NT2/D1 (cell line): ENCODE results near the gene CERS4.

Source experiments
- DNase-seq: peaks from one replicate; pipeline ENCODE4 v3.0.0-alpha.2; 2011; ENCODE audit warnings: low read depth, low spot score
- H3K27me3 ChIP-seq: 2 replicates; pipeline ENCODE4 v1.6.0; 2011; ENCODE audit warnings: mild to moderate bottlenecking; ENCODE audit not compliant: insufficient read length, insufficient read depth
- H3K36me3 ChIP-seq: 2 replicates; pipeline ENCODE4 v1.6.1; 2011; ENCODE audit warnings: mild to moderate bottlenecking, low read length, mixed read lengths; ENCODE audit not compliant: insufficient read depth, insufficient read length
- H3K4me1 ChIP-seq: 2 replicates; pipeline ENCODE4 v1.5.1; 2011; ENCODE audit not compliant: insufficient read depth, insufficient read length
- H3K4me3 ChIP-seq: 2 replicates; pipeline ENCODE4 v1.5.1; 2011; ENCODE audit warnings: low read depth; ENCODE audit not compliant: insufficient read length
- H3K9ac ChIP-seq: 2 replicates; pipeline ENCODE4 v1.6.0; 2011; ENCODE audit warnings: low read depth; ENCODE audit not compliant: insufficient read length
- H3K9me3 ChIP-seq: 2 replicates; pipeline ENCODE4 v1.5.1; 2011; ENCODE audit warnings: mild to moderate bottlenecking, low read length; ENCODE audit not compliant: insufficient read depth
- SUZ12 ChIP-seq: IDR thresholded peaks from 2 replicates; pipeline ENCODE4 v1.6.1; 2011; ENCODE audit not compliant: insufficient read length, insufficient read depth; ENCODE audit errors: extremely low read depth
- YY1 ChIP-seq: IDR thresholded peaks from 2 replicates; pipeline ENCODE4 v1.6.1; 2011; ENCODE audit not compliant: insufficient read length, insufficient read depth
- ZNF274 ChIP-seq: IDR thresholded peaks from 2 replicates; pipeline ENCODE4 v1.6.1; 2011; ENCODE audit warnings: mild to moderate bottlenecking, low read depth, low read length

CERS4 gene

DNA sequence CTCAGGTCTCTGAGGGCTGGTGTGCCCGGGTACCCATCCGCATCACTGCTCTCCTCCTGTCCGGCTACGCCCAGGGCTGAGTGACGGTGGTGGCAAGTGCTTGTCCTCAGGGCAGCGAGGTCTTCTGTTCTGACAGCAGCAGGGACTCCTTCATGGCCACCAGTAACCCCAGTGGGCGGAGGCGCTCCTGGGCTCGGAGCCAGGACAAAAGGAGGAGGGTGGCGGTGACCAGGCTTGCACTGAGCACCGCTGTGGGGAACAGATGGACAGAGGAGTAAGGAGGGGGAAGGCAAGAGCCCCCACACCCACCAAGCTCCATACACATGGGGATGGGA is 93.2 kb downstream of the CERS4 start:
- no peak overlapping the region for H3K9ac ChIP-seq
- no peaks in the 10 kb centered on the region for H3K27me3 ChIP-seq
- peaks cover 34% of the 10 kb centered on the region for H3K36me3 ChIP-seq
- no peak for TF ChIP-seq ZNF274
- TF ChIP-seq YY1, result no peak
- TF ChIP-seq SUZ12, result no peak
- DNase-seq, result no peak
- H3K4me1 ChIP-seq, result peaks cover 17% of the 10 kb centered on the region
- no peaks in the 10 kb centered on the region for H3K9me3 ChIP-seq
- no peak overlapping the region for H3K4me3 ChIP-seq

DNA sequence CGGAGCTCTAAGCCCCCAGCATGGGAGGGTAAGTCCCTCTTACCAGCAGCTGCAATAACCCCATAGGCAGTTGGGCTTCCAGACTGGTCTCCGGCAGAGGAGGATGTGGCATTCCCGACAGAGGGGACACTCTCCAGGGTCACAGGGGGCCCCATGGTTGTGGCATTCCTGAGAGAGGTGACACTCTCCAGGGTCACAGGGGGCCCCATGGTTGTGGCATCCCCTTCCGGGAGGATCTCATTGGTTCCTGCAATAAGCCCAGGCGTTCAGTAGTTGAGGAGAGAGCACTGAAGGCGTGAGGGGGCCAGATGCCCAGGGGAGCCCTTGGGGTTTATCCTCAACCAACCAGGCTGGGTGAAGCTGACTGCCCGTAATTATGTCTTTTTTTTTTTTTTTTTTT is 93.6 kb downstream of the CERS4 start:
- H3K36me3 ChIP-seq, result peaks cover 34% of the 10 kb centered on the region
- TF ChIP-seq SUZ12, result no peak
- no peak for TF ChIP-seq YY1
- TF ChIP-seq ZNF274, result no peak
- H3K9ac ChIP-seq, result no peak overlapping the region
- H3K27me3 ChIP-seq, result no peaks in the 10 kb centered on the region
- no peak for DNase-seq
- no peak overlapping the region for H3K4me3 ChIP-seq
- H3K9me3 ChIP-seq, result no peaks in the 10 kb centered on the region
- peaks cover 20% of the 10 kb centered on the region for H3K4me1 ChIP-seq

DNA sequence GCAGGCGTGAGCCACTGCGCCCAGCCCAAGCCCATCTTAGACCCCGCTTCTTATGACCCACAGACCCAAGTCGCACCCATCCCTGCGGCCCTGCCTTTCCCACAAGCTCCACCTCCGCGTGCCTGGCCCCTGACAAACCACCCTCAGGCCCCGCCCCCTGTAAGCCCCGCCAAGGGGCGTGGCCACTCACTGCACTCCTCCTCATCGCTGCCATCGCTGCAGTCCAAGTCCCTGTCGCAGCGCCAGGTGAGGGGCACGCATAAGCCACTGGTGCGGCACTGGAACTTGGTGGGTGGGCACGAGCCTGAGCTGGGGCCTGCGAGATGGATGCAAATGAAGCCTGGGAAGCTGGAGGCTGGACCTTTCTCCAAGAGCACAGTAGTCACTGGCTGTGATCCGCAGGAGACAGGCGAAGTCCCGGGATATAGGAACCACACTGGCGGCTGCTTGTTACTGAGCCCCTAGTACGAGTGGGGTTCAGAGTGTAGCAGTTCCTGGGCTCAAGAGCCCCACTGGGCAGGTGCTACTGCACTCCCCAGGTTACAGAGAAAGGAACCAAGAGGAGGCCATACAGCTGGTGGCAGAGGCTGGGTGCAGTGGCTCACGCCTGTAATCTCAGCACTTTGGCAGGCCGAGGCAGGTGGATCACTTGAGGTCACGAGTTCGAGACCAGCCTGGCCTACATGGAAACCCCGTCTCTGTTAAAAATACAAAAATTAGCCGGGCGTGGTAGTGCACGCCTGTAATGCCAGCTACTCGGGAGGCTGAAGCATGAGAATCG is 95.9 kb downstream of the CERS4 start:
- DNase-seq, result no peak
- no peak overlapping the region for H3K9ac ChIP-seq

GRCh38 chr19:8305798-8306197 is 96.6 kb downstream of the CERS4 start:
- no peak for DNase-seq
- Histone ChIP-seq H3K36me3 (peaks cover 49% of the 10 kb centered on the region), H3K9ac (peak overlapping the region; percentile 38), H3K4me3 (no peak overlapping the region), H3K4me1 (peaks cover 20% of the 10 kb centered on the region), H3K27me3 (no peaks in the 10 kb centered on the region), H3K9me3 (no peaks in the 10 kb centered on the region)
- TF ChIP-seq SUZ12 (no peak), ZNF274 (no peak), YY1 (no peak)

More for the DNA sequence above, 95.9 kb downstream of the CERS4 start:
- Histone ChIP-seq H3K9me3 (no peaks in the 10 kb centered on the region), H3K4me1 (peaks cover 20% of the 10 kb centered on the region), H3K27me3 (no peaks in the 10 kb centered on the region), H3K36me3 (peaks cover 42% of the 10 kb centered on the region), H3K4me3 (no peak overlapping the region)
- no peak for TF ChIP-seq YY1
- TF ChIP-seq SUZ12, result no peak
- TF ChIP-seq ZNF274, result no peak

DNA sequence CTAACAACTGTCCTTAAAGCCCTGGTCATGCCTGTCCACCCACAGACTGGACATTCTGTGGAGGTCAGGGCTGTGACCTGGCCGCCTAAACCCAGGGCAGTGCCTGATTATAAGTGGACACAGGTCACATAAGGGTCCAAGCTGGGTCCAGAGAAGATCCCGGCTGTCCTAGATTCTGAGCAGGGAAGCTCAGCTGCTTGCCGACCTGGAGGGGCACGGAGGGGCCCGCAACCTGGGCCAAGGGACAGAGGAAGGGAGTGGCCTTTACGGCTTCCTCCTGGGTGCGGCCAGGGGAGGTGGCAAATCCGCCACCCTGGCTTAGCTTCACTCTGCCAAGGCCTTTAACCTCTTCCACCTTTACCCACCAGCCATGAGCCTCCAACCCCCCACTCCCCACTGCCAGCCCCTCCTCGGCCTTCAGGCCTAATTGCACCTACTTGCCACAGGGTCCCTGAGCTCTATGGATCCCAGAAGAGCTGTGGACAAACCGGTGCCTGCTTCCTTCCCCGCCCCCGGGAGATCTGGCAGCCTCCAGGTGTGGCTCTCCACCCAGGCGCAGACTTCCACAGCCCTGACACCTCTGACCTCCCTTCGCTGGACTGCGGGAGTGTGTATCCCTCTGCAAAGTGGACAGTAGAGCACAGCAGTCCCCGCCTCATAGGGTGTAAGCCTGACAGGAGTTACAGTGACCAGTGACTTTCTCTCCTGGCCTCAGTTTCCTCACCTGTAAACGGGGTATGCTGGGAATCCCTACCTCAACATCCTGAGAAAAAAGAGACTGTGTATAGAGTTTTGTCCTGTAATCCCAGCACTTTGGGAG is 97.3 kb downstream of the CERS4 start:
- TF ChIP-seq ZNF274 (no peak), YY1 (no peak), SUZ12 (no peak)
- peaks cover 55% of the 10 kb centered on the region for H3K36me3 ChIP-seq
- peak overlapping the region; percentile 50 for H3K9ac ChIP-seq
- DNase-seq, result no peak
- H3K9me3 ChIP-seq, result no peaks in the 10 kb centered on the region
- peaks cover 20% of the 10 kb centered on the region for H3K4me1 ChIP-seq
- H3K4me3 ChIP-seq, result peak overlapping the region; percentile 98
- H3K27me3 ChIP-seq, result no peaks in the 10 kb centered on the region

- Histone ChIP-seq H3K36me3 (peaks cover 56% of the 10 kb centered on the region), H3K4me3 (peak overlapping the region; percentile 98)
- no peak for DNase-seq
Measured at GRCh38 chr19:8307400-8307964, 98.3 kb downstream of the CERS4 start.

More at GRCh38 chr19:8307400-8307964, 98.3 kb downstream of the CERS4 start:
- H3K9me3 ChIP-seq, result no peaks in the 10 kb centered on the region
- peaks cover 27% of the 10 kb centered on the region for H3K4me1 ChIP-seq
- peak overlapping the region; percentile 93 for H3K9ac ChIP-seq
- no peak for TF ChIP-seq ZNF274
- no peak for TF ChIP-seq YY1
- TF ChIP-seq SUZ12, result no peak
- H3K27me3 ChIP-seq, result no peaks in the 10 kb centered on the region
